HG03280 (cell line): ENCODE measurements around the gene ZDHHC21.

Experiments used
- ATAC-seq: cut with Tn5 transposase; IDR thresholded peaks from one replicate; pipeline ENCODE4 v1.9.1; 2021; ENCODE audit warnings: mild to moderate bottlenecking, moderate library complexity; ENCODE audit not compliant: unreplicated experiment

The ZDHHC21 gene

DNA sequence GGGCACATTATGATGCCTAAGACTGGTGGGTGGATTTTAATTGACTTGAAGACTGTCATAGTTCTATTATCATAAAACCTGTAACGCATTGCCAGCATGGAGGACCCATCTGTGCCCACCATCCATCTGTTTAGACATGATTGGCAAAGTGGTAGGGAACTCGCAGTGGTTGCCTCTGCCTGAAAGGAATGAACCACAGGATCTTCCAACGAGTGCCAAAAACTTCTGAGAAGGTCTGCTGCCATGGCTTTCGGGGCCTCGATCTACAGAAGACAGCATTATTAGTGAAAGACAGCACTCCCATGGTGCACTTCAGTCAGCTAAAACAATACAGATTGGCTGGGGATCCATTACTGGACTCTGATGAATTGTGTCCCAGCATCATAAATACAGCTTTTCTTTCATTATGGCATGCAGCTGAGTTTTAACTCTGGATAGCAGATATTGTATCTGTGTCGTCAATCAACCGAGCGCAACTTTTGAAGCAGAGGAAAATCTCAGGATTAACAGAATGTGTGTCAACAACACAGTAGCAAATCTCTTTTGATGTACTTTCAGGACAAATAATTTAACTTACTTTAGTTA lies 74.3 kb downstream of the ZDHHC21 start:
- ATAC-seq: no peak

- ATAC-seq: peak; percentile 88
Observed at GRCh38 chr9:14616188-14616982, 76.8 kb downstream of the ZDHHC21 start.

DNA sequence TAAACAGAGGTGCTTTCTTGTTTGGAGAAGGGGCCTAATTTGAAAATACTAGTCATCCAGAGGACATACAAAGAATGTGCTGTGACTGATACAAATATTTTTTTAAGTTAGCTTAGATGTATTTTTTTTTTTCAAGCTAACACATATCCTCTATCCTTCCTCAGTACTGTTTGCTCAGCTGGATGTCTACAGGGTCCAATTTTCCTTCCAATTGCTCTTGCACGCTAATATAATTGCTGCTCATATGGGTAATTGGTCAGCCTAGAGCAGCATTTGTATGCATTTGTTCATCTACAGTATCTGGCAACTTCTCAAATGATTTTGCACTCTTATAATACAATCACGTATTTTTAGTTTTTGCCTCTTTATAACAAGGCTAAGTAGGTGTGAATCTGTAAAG lies 84.7 kb downstream of the ZDHHC21 start:
- no peak for ATAC-seq

GRCh38 chr9:14597171-14597799 lies 95.9 kb downstream of the ZDHHC21 start:
- ATAC-seq: no peak

- no peak for ATAC-seq
Observed at GRCh38 chr9:14593406-14593805, 99.8 kb downstream of the ZDHHC21 start.

- no peak for ATAC-seq
Observed at GRCh38 chr9:14591411-14591810, 101.8 kb downstream of the ZDHHC21 start.

GRCh38 chr9:14585730-14586473 lies 107.3 kb downstream of the ZDHHC21 start:
- peak; percentile 100 for ATAC-seq

DNA sequence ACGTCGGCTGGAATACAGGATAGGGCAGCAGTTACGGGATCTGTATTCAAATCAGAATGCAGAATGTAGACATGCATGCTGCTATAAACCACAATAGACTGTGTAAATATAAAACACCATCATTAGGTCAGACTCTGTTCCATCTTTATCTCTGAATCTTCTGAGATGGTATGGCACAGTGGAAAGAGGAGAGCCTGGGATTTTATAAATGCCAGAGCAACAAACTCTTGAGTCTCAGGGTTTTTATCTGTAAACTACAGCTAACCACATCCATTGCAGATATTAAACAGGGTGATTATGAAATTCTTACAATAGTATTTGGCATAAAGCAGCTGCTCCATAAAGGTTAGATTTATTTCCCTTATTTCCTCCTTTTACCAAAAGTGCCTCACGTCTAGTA lies 108.7 kb downstream of the ZDHHC21 start:
- ATAC-seq: no peak

DNA sequence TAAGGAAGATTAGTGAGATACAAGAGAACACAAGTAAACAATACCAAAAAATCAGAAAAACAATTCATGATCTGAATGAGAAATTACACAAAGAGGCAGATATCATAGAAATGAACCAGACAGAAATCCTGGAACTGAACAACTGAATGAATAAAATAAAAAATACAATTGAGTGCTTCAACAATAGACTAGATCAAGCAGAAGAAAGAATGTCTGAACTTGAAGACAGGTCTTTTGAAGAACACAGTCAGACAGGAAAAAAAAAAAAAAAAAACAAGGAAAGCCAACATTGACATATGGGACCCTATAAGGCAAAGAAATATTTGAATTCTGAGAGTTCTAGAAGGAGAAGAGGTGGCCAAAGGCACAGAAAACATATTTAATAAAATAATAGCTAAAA lies 115.2 kb downstream of the ZDHHC21 start:
- no peak for ATAC-seq

GRCh38 chr9:14574173-14574572 lies 119.1 kb downstream of the ZDHHC21 start:
- no peak for ATAC-seq

GRCh38 chr9:14573319-14573718 lies 119.9 kb downstream of the ZDHHC21 start:
- no peak for ATAC-seq

GRCh38 chr9:14565352-14566016 lies 127.7 kb downstream of the ZDHHC21 start:
- ATAC-seq: no peak

DNA sequence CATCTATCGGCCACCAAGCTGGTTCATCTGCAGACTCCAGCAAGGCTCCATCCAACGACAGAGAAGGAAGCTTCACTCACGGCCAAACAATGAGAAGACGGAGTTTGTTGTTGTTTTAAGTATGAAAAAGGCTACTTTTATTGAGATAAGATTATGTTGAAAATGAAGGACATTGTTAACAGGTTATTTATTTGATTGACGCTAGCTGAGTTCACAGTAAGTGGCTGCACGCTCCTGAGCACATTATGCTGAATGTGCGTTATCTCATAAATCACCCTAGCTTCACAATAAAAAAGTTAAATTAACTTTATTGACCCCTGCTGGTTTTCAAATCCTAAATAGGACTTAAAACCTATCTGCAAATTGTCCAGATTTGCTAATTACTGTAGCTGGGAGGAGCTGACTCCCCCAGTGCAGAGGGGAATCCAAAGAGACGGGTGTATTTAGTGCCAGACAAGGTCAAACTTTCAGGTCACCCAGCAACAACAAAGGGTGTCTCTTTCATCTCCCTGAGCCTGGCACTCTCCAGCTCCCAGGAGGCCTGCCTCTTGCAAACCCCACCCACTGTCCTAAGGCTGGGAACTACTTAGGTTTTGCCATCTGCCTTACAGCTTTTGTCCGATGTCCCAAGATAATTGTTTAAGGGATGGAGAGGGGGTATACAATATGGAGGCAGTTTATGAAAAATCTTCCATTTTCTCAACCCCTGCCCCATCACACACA lies 129.2 kb downstream of the ZDHHC21 start:
- no peak for ATAC-seq

DNA sequence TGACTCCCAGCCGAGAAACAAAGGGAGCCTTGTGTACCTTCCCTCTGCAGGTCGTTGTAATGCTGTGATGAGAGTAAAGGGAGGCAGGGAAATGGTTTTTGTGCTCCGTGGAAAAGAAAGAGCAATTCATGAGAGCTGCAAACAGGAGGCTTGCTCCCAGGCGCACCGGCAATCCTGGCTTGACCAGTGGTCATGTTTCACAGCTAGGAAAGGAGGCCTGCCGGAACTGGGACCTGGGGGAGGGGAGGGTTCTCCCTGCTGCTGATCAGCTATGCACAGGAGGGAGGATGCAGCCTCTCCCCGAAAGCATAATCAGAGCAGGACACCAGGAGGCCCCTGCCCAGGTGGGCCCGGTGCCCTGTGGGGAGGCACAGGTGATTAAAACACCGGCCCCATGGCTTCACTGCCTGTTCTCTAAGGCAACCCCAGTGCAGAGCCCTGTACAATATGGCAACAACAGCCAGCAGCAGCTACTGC lies 131.3 kb downstream of the ZDHHC21 start:
- no peak for ATAC-seq
